HG03354 (cell line): ENCODE data around the gene AIDA.
"Not testable (repeated sequence)": the region's sequence is repeated elsewhere in the genome, so short reads cannot be mapped to it uniquely, and the experiment has no call there.

ENCODE experiments used
- ATAC-seq: cut with Tn5 transposase; IDR thresholded peaks from one replicate; pipeline ENCODE4 v1.9.1; 2021; ENCODE audit warnings: mild to moderate bottlenecking; ENCODE audit not compliant: unreplicated experiment, poor library complexity, severe bottlenecking

Gene AIDA

DNA sequence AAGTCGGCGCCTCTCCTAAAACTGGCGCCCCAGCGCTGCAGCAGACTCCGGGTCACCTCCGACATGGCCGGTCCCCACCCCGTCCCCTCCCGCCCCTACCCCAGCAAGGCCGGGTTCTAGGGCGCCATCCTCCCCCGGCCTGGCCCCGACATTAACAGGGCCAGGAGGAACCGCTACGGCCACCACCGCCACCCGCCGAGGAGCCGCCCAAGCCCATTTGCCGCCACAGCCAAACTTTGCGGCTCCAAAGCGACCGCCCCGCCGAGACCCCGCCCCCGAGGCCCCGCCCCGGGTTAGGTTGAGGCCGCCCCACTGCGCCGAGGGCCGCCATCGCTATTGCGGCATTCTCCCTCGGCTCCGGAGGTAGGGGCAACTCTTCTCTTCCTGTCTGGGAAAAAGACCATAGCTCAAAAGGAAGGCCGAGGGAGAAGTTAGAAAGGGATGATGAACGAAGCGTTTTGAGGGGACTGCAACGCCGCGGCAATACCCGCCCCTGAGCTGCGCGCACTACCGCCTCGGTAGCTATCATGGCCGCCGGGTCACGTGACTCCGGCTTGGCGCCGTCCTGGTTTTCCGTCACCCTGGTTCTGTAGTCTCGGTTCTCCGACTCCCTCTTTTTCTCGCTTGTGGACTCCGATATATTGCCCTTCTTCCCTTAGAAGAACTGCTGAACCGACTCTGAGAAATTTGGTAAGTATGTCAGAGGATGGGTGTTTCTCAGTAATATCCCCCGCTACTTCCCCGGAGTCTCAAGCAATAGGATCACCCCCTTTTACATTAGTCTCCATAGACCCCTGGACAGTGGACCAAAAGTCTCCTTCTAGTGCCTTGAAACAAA lies at the start of gene AIDA, which contains the start of gene BROX:
TSS of gene AIDA (minus strand) at position 239 of the 838 bp plus-strand sequence. CDS start at position 65, 174 bp downstream.
TSS of gene BROX (plus strand) at position 312 of the 838 bp plus-strand sequence. CDS start 3,136 bp downstream, outside the sequence.
- peak; percentile 83 for ATAC-seq

DNA sequence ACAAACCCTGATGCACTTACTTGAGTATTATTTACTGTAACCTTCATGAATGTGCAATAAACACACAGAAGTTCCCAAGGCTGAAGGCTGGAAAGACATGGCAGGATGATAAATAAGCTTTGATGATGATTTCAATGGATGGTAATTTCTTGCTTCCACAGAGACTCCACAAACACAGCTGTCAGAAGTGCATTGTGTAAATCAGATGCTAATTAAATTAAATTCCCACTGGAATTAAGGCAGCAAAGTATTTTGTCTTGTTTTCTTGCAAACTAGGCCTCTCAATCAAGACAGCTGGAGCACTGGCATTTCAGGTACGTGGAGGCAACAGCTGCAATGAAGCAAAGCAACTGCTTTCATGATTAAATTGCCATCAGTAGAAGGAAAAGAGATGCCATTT lies 48.8 kb upstream of the AIDA start:
- ATAC-seq = no peak

- no peak for ATAC-seq
Observed at GRCh38 chr1:222759451-222760035, 47.3 kb upstream of the AIDA start.

DNA sequence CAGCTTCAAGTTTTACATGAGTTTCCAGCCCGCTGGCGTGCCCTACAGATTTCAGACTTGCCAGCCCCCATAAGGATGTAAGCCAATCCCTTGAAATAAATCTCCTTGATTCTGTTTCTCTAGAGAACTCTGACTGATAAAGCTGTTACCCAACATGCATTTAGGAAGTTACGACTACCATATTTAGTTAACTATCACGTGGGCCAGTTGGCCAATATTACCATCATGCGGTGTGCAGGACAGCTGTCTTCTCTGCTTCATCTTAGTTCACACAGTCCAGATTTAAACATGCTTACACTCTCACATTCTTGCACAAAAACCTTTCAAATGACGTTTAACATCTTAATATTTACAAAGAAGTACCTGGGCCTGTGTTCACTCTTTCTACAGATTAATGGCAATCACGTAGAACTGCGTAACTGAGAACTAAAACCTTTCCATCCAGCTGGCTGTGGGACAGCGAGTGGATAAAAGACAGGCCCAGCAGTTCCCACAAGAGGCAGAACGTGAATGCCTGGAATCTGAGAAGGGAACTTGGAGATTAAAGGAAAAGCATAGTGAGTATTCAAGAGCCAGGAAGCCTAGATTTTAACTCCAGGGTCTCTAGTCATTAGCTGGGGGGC lies 45.5 kb upstream of the AIDA start:
- no peak for ATAC-seq

DNA sequence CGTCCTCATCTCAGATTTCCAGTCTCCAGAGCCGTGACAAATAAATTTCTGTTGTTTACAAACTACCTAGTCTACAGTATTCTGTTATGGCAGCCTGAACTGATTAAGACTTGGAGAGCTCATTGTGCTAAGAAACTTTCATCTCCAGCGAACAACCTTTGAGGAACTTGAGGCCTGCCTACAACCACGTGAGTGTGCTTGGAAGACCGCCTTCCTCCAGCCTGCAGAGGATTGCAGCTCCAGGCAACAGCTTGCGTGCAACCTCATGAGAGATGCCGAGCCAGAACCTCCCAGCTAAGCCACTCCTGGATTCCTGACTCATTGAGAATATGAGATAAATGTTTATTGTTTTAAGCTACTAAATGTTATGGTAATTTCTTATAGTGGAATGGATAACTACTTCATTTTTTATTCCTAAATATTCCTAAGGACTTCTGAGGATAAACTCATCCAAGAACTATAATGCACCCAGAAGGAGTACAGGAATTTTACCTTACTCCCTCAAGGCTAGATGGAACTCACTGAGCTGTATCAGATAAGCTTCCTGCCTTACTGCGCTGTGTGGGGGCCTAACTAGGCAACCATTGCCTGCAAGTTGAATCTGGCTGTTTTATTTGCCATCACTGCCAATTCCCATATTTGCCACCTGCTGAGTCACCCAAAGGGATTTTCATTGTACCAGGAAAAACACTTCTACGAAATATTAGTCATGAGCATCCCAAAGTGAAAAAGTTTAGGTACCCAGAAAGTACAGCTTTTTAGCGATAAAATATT lies 42.3 kb upstream of the AIDA start:
- no peak for ATAC-seq

GRCh38 chr1:222751255-222751654 lies 39.0 kb upstream of the AIDA start:
- ATAC-seq = no peak

DNA sequence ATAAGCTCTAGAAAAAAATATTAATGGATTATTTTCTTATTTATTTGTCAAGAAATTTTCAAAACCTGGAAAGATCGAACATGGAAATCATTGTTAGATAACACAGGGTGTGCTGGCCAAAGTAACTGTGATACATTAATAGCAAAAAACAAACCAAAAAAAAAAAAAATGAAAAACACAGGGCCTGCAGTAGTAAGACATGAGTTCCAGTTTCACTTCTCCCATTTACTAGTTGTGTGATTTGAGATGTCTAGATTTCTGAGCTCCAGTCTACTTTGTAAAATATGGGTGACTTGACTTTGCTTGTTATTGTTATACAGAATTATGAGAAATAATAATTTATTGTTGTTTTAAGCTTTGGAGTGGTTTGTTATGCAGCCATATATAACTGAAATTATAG lies 38.4 kb upstream of the AIDA start:
- peak; percentile 82 for ATAC-seq

DNA sequence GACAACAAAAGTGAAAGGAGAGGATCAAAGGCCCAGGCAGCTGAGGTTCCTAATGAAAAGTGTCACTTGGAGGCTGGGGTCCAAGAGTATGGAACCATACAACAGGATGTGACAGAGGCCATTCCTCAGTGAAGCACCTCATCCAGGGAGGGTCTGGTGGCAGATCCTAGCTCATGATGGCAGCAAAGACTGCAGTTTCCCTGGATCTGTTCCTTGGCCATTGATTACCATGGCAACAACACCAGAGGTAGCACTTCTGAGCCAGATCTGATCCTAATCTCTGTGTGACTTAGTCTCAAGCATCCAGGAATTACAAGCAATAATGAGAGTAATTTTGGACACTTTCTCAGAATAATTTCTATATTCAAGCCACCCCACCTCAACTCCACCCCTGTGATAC lies 37.6 kb upstream of the AIDA start:
- no peak for ATAC-seq

DNA sequence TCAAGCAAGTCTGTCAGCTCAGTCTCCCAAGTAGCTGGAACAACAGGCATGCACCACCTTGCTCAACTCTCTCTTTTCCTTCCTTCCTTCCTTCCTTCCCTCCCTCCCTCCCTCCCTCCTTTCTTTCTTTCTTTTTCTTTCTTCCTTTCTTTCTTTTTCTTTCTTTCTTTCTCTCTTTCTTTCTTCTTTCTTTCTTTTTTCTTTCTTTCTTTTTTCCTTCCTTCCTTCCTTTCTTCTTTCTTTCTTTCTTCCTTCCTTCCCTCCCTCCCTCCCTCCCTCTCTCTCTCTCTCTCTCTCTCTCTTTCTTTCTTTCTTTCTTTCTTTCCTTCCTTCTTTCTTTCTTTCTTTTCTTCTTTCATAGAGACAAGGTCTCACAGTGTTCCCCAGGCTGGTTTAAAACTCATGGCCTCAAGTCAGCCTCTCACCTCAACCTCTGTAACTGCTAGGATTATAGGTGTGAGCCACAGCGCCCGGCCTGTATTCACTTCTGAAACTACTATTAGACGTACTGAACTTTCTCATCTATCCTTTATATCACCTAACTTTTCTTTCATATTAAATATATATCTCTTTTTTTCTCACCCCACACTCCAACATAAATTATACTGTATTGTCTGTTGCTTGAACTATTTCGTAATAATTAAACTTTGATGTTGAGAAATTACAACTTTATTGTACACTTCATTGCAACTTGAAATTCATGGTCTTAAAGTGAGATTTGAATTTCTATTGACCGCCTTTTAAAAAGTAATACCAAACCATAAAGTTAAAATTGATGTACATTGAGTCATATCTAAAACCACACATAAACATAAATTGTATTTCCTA lies 29.6 kb upstream of the AIDA start:
- ATAC-seq = not testable (repeated sequence)

- no peak for ATAC-seq
Observed at GRCh38 chr1:222739929-222740328, 27.6 kb upstream of the AIDA start.

- ATAC-seq = no peak
Observed at GRCh38 chr1:222739465-222739864, 27.2 kb upstream of the AIDA start.

GRCh38 chr1:222736972-222737371 lies 24.7 kb upstream of the AIDA start, which contains the start of gene FAM177B:
Gene FAM177B, plus strand, starts transcription at chr1:222737202. Its CDS starts 9,344 bp downstream, at chr1:222746546.
- ATAC-seq = no peak

- no peak for ATAC-seq
Observed at GRCh38 chr1:222736470-222736869, 24.2 kb upstream of the AIDA start.

GRCh38 chr1:222734740-222735139 lies 22.4 kb upstream of the AIDA start:
- ATAC-seq = no peak

GRCh38 chr1:222732216-222733159 lies 20.2 kb upstream of the AIDA start:
- ATAC-seq = peak; percentile 99

- no peak for ATAC-seq
Observed at GRCh38 chr1:222730866-222731265, 18.6 kb upstream of the AIDA start.

DNA sequence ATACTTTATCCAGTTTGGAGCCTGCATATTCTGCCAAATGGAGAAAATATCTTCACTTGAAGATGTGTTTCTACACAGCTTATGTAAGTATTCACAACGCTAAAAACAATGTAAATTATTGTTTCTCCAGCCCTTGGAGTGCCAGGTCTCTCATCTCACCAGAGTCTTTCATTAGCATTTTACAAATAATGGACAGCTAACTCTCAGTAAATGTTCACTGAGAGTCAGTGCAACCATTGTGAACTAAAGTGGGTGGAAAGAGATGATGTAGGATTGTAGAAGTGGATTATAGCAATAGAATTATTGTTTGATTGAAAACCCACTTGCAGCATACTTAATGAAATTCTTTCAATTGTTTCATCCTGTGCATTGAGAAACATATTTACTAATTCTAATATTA lies 16.5 kb upstream of the AIDA start:
- no peak for ATAC-seq

DNA sequence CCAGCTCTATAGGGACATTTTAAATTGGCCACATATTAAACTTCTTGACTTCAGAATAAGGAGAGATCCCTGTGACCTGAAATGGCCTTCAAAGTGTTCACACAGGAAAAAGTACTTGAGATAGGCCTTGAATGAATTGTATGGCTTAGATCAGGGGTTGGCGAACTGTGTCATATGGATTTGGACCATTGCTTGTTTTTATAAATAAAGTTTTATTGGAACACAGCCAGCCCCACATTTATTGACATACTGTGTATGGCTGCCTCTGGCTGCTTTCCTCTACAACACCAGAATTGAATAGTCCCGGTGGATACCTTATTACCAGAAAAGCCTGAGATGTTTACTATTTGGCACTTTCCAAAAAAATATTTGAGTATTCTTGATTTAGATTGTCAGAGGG lies 4.1 kb upstream of the AIDA start:
- no peak for ATAC-seq
